T-helper 1 cell (primary cell): ENCODE results near the gene IDH2.

ENCODE experiments used
- DNase-seq, 5 donors: peaks; one replicate each; pipeline ENCODE4 v3.0.0-alpha.2; 2012 to 2020

The IDH2 gene

GRCh38 chr15:90062973-90063769 lies 39.1 kb downstream of the IDH2 start:
- no peak for DNase-seq

GRCh38 chr15:90062462-90062932 lies 39.8 kb downstream of the IDH2 start:
- peak in 2 of 5 donors; percentile 18 to 23 for DNase-seq

GRCh38 chr15:90062023-90062442 lies 40.2 kb downstream of the IDH2 start:
- DNase-seq: peak in 4 of 5 donors; percentile 20 to 41 (median 30)

- DNase-seq: no peak
Observed at GRCh38 chr15:90060797-90061196, 41.5 kb downstream of the IDH2 start.

GRCh38 chr15:90059208-90059985 lies 42.9 kb downstream of the IDH2 start:
- peak; percentile 19 to 86 (median 48) for DNase-seq

DNA sequence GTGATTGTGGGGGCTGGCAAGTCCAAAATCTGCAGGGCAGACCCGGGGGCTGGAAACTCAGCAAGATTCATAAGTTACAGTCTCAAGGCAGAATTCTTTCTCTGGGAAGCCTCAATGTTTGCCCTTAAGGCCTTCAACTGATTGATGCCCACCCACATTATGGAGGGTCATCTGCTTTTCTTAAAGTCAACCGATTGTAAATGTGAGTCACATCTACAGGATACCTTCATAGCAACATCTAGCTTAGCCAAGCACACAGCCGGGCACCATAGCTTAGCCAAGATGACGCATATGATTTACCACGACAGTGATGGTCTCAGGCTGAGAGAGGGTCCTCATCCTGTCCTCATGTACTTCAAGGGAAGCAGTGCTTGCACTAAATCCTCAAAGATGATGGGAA lies 43.5 kb downstream of the IDH2 start:
- no peak for DNase-seq

GRCh38 chr15:90058308-90058707 lies 44.0 kb downstream of the IDH2 start:
- no peak for DNase-seq

DNA sequence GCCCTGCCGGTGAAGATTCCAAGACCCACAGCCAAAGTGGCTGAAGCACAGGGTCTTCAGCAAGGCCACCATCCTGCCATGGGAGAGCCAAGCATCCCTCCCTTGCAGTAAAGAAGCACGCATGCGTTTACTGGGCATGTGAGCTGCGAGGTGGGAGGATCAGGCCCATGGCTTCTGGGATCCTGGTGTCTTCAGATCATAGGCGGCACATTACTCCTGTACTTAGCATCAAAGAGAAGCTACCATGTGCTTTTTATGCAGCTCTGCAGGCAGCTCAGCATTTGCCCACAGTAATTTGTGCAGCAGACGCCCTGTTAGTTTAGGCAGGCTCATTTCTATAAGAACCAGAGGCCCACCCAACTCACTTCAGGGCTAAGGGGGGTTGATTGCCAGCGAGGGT lies 45.7 kb downstream of the IDH2 start:
- no peak for DNase-seq

DNA sequence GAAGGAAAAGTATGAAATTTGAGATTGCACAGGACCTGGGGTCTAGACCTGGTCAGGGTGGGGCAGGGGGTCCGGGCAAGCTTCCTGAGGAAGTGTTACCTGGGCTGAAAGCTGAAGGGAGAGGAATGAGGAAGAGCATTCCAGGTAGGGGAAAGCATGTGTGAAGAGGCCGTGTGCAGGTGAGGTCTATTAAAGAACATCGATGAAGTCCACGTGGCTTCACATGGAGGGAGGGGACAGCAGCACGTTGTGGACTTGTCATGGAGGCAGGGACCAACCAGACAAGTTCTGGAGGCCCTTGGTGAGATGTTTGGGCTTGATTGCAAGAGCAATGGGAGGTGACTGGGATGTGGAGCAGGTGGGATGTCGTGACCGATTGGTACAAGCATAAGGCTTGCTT lies 47.1 kb downstream of the IDH2 start:
- DNase-seq: no peak

DNA sequence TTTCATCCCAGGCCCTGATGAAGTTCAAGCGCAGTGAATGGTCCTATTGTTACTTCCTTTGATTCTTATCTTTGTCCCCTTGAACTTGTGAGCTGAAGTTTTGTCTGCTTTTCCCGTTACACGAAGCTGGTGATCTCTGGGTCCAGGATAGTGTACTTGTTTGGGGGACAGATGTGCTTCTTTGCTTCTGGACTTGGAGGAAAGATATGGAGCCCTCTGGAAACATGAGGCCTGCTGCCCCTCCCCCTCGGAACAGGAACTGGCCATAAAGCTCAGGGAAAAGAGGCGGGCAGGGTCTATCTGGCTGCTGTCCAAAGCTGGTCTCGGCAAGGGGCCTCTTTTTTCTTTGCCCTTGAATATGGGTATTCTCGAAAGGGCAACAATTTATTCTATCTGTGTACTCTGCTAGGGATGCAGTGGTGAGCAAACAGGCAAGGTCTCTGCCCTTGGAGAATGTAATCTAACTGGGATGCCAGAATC lies 47.6 kb downstream of the IDH2 start:
- no peak for DNase-seq

- no peak for DNase-seq
Observed at GRCh38 chr15:90053685-90054466, 48.4 kb downstream of the IDH2 start.

- DNase-seq: no peak
Observed at GRCh38 chr15:90051874-90052273, 50.4 kb downstream of the IDH2 start.

- DNase-seq: no peak
Observed at GRCh38 chr15:90049666-90050604, 52.3 kb downstream of the IDH2 start.

DNA sequence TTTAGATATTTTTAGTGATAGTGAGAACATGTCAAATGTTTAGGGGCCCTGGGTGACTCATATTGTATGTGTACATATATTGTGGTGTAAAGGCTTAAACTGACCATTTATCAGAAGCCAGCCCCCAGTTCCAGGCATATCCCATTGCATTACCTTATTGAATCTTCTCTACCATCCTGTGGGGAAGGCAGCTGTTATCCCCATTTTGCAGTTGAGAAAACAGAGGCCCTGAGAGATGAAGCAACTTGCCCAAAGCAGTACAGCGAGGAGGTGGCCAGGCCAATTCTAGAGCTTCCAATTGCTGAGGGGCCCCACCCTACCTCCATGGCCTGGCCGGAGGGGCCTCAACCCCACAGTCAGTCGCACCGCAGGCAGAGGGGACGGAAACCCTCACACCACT lies 53.2 kb downstream of the IDH2 start:
- no peak for DNase-seq

GRCh38 chr15:90047956-90048575 lies 54.2 kb downstream of the IDH2 start:
- no peak for DNase-seq

- no peak for DNase-seq
Observed at GRCh38 chr15:90046911-90047392, 55.3 kb downstream of the IDH2 start.

- no peak for DNase-seq
Observed at GRCh38 chr15:90046289-90046688, 56.0 kb downstream of the IDH2 start.

DNA sequence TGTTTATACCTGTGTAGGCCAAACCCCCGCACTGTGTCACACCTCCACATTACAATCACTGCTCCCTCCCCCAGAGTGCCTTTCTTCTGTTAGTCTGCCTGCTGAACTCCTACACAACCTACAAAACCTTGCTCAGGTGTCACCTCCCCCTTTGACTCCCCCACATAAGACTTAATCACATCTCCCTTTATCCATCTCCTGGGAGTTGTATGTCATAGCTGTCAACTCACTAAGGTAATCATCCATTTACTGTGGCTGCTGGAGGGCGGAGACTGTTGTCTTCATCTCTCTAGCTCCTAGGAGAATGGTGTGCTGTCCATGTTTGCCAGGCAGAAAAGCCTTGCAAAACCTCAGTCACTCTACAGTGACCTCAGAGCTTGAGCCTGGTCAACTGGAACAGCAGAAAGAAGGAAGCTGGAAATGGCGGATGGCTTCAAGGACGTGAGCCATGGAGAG lies 57.3 kb downstream of the IDH2 start:
- DNase-seq: no peak

DNA sequence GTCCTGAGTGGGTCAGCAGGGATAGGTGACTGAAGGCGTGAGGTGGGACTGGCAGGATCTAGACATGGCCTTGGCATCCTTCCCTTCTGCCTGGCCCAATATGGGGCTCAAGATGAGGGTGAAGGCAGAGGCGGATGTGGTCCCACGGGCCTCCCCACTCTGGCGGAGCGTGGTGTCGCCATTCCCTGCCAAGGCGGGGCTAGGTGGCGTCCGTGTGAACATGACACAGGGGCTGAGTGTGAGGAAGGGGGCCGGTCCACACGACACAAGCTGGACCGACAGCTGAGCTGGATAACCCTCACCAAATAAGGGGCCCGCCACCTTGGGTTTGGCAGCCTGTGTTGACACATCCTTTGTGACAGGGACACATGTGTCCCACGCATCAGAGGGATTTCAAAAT lies 58.1 kb downstream of the IDH2 start:
- no peak for DNase-seq

DNA sequence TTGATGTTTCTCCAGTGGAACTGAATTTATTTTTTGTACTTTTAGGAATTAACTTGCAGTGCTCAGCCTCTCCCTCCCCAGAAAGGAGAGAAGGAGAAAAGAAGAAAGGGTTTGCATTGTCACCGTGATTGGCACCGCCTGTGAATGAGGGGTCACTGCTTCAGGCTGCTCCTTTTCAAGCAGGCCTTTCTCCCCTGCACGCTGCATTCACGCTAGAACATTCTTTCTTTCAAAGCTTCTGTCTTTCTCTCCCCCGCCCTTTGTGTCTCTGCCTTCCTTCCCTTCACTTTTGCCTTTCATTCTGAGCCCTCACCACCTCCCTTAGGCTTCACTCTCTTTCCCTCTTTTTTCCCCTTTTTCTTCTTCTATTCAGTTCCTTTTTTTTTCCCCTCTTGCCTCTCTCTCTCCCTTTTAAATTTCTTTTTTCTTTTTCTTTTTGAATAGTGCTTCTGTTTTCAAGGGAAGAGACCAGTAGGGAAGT lies 58.7 kb downstream of the IDH2 start:
- no peak for DNase-seq
